NOMO-1 treated with DMSO at 0.1 percent for 48 hours (cell line): ENCODE results near the gene STH.

Experiments
- DNase-seq: peaks from one replicate; lab custom pipeline; 2025; ENCODE audit not compliant: unreplicated experiment; lab: John Stamatoyannopoulos, UW

The STH gene

GRCh38 chr17:45983614-45984310 lies 15.3 kb upstream of the STH start:
- no peak for DNase-seq

- DNase-seq: no peak
Measured at GRCh38 chr17:45984368-45984767, 14.7 kb upstream of the STH start.

DNA sequence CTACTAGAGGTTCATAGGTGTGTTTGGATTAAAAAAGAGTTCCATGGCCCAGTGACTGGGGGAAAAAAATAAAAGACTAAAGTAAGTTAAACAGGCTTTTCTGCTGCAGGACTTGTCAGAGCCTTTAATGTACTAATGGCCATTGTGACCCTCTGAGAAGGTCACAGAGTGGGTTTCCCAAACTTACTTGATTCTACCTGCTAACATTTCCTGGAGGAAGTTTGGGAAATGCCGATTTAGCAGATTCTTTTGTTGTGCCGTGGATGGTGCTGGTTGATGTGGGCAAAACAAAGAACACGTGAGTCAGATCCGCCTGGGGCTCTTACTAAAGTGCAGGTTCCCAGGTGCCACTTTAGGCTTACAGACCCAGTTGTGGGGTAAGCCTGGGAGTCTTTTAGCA lies 13.6 kb upstream of the STH start:
- no peak for DNase-seq

GRCh38 chr17:45986056-45986455 lies 13.0 kb upstream of the STH start:
- DNase-seq: no peak

DNA sequence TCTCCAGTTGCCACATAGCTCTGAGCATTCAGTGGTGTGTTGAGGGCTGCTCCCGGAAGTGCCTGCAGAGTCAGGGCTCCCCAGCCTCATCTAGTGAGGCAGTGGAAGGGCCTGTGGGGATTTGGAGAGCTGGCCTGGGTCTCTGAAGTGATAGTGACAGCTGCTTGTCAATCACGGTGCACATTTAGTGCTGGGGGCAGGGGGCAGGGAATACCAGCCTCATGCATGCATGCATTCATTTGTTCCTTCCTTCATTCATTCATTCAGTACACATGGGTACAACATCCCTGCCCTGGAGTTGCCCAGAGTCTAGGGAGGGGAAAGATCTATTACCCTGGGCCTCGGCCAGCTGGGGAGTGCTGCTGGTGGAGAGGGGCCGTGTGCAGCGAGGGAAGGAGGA lies 11.3 kb upstream of the STH start:
- no peak for DNase-seq

DNA sequence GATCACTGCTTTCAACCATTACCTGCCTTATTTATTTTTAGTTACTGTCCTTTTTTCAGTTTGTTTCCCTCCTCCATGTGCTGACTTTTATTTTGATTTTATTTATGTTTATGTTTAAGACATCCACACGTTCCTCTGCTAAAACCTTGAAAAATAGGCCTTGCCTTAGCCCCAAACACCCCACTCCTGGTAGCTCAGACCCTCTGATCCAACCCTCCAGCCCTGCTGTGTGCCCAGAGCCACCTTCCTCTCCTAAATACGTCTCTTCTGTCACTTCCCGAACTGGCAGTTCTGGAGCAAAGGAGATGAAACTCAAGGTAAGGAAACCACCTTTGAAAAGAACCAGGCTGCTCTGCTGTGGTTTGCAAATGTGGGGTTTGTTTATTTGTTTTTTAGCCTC lies 9.3 kb upstream of the STH start:
- no peak for DNase-seq

DNA sequence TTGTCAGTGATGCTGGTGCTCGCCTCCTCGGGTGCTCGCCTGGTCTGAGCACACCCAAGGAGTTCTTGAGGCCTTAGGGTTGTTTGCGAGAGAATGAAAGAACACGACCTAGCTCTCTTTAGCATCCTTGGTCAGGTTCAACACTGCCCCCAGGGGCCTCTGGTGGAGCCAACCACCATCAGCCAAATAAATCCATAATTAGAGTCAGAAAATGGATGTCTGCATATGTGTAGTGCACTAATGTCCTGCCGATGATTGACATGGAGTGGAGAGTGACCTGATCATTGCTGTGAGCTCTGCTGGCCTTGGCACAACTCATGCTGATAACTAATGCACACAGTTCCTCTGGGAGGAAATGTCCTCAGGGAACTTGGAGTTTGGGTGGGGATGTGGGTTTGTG lies 8.2 kb upstream of the STH start:
- DNase-seq: no peak

GRCh38 chr17:45991341-45991740 lies 7.7 kb upstream of the STH start:
- no peak for DNase-seq

DNA sequence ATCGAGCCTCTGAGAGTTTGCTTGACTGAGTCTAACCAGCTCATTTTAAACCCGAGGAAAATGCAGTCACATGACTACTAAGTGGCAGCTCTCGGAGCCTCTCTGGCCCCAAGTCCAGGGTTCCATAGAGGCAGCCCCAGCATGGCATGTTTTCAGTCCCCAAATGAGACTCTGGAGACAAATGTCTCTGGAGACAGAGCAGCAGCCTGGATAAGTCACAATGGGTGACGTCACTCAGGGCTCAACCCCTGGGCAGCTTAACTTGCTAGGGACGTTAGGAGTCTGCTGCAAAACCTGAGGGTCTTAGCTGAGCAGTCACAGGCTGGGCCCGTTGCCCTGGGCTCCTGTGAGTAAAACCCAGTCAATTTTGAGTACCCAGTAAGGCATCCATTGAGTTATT lies 6.9 kb upstream of the STH start:
- no peak for DNase-seq

GRCh38 chr17:45992904-45993303 lies 6.1 kb upstream of the STH start:
- no peak for DNase-seq

GRCh38 chr17:45993962-45994627 lies 5.0 kb upstream of the STH start:
- no peak for DNase-seq

GRCh38 chr17:45994987-45995386 lies 4.1 kb upstream of the STH start:
- no peak for DNase-seq

GRCh38 chr17:45995627-45996270 lies 3.3 kb upstream of the STH start:
- DNase-seq: no peak

- DNase-seq: no peak
Measured at GRCh38 chr17:45996282-45996937, 2.6 kb upstream of the STH start.

- DNase-seq: no peak
Measured at GRCh38 chr17:45997166-45997565, 1.9 kb upstream of the STH start.

DNA sequence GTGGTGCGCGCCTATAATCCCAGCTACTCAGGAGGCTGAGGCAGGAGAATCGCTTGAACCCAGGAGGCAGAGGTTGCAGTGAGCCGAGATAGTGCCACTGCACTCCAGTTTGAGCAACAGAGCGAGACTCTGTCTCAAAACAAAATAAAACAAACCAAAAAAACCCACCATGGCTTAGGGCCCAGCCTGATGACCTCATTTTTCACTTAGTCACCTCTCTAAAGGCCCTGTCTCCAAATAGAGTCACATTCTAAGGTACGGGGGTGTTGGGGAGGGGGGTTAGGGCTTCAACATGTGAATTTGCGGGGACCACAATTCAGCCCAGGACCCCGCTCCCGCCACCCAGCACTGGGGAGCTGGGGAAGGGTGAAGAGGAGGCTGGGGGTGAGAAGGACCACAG lies 1.4 kb upstream of the STH start:
- DNase-seq: no peak

DNA sequence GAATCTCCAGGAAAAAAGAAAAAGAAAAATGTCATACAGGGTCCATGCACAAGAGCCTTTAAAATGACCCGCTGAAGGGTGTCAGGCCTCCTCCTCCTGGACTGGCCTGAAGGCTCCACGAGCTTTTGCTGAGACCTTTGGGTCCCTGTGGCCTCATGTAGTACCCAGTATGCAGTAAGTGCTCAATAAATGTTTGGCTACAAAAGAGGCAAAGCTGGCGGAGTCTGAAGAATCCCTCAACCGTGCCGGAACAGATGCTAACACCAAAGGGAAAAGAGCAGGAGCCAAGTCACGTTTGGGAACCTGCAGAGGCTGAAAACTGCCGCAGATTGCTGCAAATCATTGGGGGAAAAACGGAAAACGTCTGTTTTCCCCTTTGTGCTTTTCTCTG lies 845 bp downstream of the STH start:
- no peak for DNase-seq

DNA sequence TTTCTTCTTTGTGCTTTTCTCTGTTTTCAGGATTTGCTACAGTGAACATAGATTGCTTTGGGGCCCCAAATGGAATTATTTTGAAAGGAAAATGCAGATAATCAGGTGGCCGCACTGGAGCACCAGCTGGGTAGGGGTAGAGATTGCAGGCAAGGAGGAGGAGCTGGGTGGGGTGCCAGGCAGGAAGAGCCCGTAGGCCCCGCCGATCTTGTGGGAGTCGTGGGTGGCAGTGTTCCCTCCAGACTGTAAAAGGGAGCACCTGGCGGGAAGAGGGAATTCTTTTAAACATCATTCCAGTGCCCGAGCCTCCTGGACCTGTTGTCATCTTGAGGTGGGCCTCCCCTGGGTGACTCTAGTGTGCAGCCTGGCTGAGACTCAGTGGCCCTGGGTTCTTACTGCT lies 1.2 kb downstream of the STH start:
- no peak for DNase-seq

DNA sequence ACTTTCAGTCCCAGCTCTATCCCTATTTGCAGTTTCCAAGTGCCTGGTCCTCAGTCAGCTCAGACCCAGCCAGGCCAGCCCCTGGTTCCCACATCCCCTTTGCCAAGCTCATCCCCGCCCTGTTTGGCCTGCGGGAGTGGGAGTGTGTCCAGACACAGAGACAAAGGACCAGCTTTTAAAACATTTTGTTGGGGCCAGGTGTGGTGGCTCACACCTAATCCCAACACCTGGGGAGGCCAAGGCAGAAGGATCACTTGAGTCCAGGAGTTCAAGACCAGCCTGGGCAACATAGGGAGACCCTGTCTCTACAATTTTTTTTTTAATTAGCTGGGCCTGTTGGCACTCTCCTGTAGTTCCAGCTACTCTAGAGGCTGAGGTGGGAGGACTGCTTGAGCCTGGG lies 1.7 kb downstream of the STH start:
- no peak for DNase-seq

DNA sequence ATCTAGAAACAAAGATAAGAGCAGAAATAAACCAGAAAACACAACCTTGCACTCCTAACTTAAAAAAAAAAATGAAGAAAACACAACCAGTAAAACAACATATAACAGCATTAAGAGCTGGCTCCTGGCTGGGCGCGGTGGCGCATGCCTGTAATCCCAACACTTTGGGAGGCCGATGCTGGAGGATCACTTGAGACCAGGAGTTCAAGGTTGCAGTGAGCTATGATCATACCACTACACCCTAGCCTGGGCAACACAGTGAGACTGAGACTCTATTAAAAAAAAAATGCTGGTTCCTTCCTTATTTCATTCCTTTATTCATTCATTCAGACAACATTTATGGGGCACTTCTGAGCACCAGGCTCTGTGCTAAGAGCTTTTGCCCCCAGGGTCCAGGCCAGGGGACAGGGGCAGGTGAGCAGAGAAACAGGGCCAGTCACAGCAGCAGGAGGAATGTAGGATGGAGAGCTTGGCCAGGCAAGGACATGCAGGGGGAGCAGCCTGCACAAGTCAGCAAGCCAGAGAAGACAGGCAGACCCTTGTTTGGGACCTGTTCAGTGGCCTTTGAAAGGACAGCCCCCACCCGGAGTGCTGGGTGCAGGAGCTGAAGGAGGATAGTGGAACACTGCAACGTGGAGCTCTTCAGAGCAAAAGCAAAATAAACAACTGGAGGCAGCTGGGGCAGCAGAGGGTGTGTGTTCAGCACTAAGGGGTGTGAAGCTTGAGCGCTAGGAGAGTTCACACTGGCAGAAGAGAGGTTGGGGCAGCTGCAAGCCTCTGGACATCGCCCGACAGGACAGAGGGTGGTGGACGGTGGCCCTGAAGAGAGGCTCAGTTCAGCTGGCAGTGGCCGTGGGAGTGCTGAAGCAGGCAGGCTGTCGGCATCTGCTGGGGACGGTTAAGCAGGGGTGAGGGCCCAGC lies 2.6 kb downstream of the STH start:
- DNase-seq: no peak
